H4 (cell line): ENCODE data around the gene RCE1. TPM values are rescaled to one million over a fixed set of nuclear protein-coding genes. Genes with fewer than 3 reads are reported as not detected.

Experiments used
- DNase-seq: peaks from one replicate; pipeline ENCODE4 v3.0.0-alpha.2; 2015; ENCODE audit warnings: low spot score
- total RNA-seq: library from RNA; depleted of rRNA; stranded (reverse); fragments of >200 nt; shearing (Covaris generic); gene quantifications from 2 replicates; pipeline ENCODE4 v1.2.3, GENCODE V29; 2014

RCE1 gene
- total RNA-seq, 1 experiment from 2014 or later = 27.5 TPM

DNA sequence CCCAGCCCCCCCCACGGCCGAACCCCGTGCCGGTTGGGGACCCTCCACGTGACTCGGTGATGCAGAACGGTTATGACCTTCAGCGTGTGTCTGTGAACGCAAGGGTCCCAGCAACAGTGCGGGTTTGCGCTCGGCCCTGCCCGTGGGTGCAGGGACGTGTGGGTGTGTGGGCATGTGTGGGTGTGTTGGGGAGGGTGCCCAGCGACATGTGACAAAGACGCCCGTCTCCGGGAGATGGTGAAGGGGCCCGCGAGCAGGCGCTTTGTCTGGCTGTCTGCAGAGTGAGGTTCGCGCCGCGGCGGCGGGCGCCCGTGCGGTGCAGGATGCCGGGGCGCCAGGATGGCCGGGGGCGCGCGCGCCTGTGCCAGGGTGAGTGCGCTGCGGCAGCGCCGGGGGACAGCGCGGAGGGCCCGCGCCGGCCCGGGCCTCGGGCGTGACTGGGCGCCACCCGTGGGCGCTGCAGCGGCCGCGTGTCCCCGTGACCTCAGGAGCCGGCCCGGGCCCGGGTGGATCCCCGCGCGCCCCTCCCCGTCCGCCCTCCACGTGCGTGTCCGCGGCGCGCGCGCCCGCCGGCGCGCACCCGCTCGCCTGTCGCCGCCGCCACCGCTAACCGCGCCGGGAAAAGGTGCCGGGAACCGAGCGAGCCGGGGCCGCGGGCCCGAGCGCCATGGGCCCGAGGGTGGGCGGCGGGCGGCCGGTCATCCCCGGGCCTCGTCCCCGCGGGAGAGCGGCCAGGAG, 13.4 kb downstream of the RCE1 start, which contains the start of gene LRFN4:
Gene LRFN4 (plus strand): TSS at position 569 of the 738 bp plus-strand sequence. CDS start 681 bp downstream, outside the sequence.
- DNase-seq = peak; percentile 55

DNA sequence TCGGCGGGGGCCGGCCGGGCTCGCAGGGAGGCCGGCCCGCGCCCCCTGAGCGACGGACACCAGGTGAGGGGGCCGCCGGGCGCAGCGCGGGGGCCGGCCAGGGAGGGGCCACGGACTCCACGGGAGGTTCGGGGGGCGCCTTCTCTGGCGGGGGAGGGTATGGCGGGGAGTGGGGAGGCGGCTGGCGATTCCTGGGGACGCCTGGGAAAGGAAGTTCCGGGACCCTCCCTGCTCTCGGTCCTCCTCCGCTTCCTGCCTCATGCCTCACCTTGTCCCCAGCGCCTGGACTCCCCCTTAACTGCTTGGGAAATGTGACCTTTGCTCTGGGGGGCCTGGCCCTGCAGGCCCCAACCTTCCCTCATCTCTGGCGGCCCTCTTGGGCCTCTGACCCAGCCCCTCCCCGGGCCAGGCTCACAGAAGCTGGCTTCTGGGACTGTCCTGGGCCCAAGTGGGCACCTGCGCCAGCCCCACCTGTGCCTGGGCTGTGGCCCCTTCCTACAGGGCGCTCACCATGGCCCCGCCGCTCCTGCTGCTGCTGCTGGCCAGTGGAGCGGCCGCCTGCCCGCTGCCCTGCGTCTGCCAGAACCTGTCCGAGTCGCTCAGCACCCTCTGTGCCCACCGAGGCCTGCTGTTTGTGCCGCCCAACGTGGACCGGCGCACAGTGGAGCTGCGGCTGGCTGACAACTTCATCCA, 14.1 kb downstream of the RCE1 start:
- DNase-seq = no peak

DNA sequence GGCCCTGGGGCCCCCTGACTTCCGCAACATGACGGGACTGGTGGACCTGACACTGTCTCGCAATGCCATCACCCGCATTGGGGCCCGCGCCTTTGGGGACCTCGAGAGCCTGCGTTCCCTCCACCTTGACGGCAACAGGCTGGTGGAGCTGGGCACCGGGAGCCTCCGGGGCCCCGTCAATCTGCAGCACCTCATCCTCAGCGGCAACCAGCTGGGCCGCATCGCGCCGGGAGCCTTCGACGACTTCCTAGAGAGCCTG, 14.6 kb downstream of the RCE1 start:
- no peak for DNase-seq

DNA sequence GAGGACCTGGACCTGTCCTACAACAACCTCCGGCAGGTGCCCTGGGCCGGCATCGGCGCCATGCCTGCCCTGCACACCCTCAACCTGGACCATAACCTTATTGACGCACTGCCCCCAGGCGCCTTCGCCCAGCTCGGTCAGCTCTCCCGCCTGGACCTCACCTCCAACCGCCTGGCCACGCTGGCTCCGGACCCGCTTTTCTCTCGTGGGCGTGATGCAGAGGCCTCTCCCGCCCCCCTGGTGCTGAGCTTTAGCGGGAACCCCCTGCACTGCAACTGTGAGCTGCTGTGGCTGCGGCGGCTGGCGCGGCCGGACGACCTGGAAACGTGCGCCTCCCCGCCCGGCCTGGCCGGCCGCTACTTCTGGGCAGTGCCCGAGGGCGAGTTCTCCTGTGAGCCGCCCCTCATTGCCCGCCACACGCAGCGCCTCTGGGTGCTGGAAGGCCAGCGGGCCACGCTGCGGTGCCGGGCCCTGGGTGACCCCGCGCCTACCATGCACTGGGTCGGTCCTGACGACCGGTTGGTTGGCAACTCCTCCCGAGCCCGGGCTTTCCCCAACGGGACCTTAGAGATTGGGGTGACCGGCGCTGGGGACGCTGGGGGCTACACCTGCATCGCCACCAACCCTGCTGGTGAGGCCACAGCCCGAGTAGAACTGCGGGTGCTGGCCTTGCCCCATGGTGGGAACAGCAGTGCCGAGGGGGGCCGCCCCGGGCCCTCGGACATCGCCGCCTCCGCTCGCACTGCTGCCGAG, 15.1 kb downstream of the RCE1 start:
- DNase-seq = no peak

DNA sequence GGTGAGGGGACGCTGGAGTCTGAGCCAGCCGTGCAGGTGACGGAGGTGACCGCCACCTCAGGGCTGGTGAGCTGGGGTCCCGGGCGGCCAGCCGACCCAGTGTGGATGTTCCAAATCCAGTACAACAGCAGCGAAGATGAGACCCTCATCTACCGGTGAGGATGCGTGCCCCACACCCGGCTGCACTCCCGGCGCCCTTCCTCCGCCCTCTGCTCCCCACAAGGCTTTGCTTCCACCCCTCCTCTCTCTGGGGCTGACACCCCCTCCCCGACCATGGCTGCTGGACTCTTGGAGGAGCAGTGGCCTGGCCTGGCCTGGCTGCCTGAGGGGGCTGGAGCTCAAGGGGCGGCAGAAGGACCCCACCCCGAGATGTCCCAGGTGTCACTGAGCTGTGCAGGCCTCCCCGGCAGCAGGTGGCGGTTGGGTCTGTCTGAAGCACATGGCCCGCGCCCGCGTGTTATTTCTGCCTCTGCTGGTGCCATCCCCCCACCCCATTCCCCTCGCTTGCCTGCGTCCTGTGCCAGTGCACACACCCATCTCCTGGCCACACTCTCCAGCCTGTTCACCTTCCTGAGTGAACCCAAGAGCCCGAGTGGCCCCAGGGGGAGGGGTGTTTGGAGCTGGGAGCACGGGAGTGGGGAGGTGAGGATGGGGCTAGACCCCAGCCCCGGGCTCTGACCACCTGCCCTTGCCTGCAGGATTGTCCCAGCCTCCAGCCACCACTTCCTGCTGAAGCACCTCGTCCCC, 15.9 kb downstream of the RCE1 start:
- DNase-seq = no peak

DNA sequence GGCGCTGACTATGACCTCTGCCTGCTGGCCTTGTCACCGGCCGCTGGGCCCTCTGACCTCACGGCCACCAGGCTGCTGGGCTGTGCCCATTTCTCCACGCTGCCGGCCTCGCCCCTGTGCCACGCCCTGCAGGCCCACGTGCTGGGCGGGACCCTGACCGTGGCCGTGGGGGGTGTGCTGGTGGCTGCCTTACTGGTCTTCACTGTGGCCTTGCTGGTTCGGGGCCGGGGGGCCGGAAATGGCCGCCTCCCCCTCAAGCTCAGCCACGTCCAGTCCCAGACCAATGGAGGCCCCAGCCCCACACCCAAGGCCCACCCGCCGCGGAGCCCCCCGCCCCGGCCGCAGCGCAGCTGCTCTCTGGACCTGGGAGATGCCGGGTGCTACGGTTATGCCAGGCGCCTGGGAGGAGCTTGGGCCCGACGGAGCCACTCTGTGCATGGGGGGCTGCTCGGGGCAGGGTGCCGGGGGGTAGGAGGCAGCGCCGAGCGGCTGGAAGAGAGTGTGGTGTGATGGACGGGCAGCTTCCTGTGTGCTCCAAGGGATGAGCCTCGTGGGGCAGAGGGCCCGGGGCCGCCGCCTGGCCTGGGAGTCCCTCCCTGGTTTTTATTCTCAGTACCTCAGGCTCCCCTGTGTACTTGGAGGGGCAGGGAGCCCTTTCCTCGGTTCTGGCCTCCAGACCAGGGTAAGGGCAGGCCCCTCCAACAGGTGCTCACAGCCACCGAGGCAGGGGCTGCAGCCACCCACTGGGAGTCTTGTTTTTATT, 16.6 kb downstream of the RCE1 start:
- no peak for DNase-seq

DNA sequence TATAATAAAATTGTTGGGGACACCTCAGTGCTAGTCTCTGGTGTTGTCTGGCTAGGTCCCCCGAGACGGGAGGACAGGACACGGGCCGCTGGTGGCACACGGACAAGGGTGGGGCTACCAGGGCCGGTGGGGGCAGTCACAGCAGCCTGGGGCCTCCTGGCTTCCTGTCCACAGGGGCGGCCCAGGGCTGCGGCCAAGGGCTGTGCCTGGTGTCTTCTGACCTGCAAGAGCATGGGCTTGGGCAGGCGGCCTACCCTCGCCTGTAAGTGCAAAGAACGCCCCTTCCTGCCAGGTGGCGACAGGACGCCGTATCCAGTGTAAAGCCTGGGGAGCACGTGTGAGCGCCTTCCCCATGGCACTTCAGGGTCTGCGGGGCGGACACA, 17.2 kb downstream of the RCE1 start:
- DNase-seq = no peak

DNA sequence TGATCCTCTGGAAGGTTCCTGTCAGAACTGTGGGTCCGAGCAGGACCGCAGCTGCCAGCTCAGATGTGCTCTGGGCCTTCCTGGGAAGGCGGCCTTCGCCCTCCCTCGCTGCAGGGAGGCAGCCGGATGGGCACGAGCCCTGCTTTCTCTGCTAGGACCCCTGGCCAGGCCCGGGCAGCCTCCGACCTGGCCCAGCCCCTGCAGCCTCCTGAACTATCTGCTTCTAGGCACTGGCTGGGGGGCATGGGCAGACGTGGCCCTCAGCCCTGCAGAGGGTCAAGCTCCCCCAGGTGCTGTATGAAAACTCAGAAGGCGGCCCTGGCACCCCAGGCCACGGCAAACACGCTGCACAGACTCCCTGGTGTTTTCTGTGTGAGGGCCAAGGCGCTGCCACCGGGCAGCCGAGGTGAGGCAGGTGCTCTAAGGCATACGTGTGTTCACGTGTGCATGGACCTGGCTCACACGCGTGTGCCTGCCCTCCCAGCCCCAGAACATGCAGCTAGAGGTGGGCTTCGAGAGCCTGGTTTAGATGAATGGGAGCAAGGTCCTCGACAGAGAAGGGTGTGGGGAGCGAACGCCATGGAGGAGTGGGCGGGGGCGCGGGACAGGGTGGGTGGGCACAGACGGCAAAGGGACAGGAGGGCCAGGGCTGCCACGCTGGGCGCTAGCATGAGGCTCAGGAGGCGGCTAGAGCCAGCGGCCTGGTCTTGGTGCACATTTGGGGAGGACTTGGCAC, 18.0 kb downstream of the RCE1 start:
- no peak for DNase-seq

DNA sequence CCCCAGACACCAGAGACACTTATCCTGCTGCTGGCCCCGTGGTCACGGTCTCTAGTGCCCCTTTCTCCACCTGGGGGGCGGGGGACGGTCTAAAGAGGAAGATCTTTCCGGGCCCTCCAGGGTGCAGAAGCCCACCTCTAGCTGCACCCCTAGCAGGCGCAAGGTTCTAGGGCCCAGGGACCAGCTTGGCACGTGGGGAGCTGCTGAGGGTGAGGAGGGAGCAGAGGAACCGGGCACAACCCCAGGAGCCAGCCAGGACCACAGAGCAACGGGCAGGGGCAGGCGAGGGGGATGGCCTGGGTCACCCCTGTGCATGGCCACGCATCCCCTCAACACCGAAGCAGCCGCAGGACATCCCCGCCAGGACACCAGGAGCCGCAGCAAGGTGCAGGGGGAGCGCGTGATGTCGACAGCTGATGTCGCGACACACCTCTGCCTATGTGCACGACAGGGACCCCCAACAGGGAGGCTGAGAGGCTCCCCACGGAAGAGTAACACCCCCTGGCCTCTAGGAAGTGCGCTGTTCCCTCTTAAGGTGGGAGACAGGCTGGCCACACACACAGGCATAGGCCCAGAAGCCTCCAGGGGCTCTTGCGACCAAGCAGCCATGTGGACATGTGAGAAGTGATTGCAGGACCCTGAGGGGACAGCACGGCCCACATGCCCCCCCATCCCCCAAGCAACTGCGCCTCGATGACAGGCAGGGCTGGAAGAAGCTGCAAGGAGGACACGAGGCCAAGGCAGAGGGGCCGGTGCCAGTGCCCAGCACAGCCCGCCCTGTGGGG, 18.7 kb downstream of the RCE1 start:
- DNase-seq = no peak

DNA sequence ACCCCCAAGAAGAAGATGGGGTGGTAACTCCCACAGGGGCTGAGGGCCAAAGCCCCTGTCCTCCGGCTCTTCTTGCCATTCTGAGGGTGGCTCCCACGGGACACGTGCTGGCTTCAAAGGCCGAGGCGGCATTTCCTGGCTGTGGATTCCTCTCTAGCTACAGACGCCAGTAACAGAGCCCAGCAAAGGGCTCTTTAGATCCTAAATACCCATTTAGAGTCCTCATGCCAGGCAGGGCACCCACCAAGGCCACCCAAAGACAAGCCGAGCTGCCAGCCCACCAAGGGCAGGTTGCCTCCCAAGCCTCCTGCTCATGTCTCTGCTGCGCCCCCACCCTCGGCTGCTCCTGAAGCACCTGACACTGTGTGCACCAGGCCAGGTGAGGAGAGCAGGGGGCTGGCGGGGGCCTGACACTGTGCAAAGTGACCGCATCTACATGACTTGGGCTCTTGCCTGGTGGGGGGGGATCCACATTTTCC, 19.4 kb downstream of the RCE1 start:
- DNase-seq = no peak

DNA sequence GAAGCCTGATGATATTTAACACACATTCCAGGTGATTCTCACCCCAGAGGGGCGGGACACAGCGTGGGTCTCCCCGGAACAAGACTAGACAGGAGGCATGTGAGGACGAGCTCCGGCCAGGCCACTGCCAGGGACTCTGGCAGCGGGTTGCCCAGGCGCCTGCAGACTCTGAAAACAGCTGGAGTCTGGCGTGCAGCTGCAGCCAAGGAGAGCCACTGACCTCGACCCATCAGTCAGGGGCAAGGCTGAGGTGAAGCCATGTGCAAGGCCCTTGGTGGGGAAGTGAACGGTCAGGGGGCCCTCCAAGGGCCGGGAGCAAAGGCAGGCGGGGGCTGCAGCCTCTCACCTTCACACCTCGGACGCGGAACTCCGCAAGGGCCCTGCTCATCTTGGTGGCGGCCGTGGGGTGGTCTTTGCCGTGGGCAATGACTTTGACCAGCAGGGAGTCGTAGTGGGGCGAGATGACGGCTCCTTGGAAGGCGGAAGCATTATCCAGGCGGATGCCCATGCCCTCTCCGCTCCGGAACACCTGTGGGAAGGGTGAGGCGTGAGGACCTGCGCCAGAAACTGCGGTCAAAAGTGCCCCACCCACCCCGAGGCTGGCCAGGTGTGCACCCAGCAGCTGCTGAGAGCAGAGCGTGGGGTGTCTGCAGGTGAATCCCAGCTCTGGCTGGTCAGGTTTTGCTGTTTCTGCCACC, 20.3 kb downstream of the RCE1 start:
- DNase-seq = no peak

DNA sequence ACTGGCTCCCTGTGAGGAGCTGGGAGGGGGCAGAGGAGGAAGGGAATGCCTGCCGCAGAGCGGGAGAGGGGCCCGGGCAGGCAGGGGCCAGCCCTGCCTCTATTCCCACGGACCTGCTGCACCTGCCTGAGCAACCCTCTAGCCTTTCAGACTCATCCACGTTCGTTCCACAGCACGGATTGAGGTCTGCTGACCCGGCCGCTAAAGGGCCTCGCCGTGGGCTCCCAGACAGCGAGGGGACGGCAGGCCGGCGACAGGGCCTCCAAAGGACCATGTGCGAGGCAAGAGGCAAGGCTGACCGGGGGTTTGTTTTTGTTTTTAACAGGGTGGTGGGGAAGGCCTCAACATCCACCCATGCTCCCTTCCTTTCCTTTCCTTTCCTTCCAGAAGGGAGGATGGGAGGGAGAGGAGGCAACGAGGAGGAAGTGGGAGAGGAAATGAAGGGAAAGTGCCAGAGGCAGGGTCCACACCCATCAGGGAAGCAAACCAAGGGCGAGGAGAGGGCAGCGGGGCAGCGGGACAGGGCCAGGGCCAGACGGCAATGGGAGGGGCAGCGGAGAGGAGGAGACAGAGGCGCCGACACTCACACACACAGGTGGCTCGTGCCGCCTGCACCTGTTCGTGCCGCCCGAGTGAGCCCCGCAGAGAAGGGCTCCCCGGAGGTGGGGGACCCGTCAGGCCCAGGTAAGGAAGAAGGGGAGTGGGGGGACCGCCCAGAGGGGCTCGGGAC, 21.1 kb downstream of the RCE1 start:
- DNase-seq = no peak

DNA sequence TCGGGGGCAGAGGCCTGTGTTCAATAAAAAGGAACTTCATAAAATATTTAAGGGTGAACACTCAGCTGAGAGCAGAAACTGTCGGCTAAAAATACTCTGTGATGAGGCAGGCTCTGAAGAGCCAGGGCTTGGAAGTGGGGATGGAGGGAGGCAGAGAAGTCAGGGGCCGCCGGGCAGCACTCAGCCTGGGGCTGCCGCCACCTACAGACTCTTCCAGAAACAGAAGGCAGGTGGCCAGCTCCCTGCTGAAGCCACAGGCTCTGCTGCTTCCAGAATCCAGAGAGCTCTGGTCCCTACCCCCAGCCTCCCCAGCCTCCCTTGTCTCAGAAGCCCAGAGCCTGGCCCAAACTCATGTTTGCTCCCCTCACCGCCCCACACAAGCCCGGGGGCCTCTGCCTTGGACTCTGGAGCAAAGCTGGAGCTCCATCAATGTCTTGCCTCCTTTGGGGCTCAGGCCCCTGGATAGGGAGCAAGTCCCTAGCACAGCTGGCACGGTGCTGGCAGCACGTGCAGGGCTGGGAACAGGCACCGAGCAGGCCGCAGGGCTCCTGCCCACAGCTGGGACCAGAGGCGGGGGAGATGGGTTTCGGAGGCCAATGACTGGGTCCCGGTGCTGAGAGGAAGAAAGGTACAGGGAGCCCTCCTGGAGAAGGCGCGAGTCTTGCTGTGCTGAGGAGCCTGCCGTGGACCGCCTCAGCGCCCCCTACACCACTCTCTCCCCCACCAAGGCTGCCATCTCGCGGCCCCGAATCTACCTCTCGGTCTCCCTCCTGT, 21.9 kb downstream of the RCE1 start:
- DNase-seq = no peak

DNA sequence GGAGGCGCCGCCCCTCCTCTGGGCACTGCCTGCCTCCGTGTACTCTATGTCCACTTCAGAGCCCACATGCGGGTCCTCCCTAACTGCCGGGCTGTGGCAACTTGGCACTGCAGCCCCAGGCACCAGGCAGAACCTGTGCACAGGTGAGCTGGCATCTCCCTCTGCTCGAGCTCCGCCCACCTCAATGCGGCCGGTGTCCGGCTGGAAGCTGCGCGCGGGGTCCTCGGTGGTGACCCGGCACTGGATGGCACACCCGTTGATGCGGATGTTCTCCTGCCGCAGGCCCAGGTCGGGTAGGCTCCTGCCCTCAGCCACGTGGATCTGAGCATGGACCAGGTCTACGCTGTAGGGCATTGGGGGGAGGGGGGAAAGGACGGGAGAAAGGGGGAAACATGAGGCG, 22.8 kb downstream of the RCE1 start:
- no peak for DNase-seq

DNA sequence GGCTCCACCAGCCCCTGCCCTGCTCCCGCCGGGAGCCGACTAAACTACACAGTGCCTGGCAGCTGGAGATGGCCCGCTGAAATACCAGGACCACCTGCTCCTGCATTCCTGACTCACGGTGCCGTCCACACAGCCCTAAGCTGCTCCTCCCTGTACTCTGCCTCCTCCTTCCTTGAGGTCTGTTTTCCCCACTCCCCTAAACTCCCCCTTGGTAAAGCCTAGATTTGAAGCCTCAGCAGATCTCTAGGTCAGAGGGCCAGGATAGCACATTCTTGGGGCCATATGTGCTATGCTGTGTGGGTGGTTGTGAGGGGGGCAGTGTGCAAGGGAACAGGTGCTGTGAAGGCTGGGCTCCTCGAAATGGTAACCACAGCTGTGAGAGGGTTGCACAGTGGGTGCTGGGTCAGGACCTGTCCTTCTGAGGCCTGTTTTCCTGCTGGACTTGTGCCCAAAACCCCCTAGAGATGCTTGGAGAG, 23.3 kb downstream of the RCE1 start:
- no peak for DNase-seq

DNA sequence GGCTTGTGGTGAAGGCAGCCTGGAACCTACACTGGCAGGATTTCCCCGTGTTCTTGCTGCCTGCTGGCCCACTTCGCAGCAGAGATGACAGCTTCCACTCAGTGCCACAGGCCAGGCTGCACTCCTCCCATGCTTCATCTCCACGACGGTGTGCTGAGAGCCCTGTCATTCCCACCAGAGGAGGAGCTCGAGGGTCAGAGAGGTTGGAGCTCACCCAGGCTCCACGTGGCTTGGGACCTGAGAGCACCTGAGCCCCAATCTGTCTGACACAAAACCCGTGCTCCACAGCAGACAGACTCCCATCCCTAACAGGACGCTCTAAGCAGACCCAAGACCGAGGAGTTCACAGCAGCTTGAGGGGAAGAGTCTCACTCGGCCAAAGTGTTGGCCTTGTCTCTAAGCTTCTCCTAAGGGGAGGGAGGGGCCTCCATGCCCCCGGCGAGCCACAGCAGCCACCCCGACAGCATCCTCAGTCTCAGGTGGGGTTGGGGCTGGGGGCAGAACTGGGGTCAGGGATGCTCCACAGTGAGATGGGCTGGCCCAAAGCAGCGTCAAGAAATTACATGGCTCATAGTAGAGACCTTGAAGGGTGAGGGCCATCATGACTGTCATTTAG, 24.3 kb downstream of the RCE1 start:
- DNase-seq = no peak

DNA sequence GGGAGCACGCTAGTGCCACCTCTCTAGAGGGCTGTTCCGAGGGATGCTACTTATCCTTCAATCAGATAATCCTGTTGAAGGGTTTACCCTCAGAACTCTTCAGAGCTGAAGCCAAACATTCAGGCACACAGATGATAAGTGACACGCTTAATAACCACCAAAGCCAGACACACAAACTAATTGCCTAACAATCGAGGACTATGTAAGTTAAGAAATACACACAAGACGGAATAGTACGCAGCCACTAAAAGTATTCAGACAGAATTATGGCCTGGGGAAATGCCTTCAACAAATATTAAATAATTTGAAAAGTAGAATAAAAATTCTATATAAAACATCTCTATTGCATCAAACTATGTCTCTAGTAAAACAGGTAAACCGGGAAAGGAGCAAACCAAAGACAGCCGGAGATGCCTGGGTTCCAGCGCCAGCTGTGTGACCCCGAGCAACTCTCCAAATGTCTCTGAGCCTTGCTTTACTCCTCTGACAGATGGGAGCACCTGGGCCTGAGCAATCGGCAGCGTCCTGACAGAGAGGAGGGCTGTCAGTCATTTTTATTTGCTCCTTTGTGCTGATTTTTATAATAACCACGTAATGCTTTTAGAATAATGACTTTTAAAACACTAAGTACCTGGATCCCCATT, 25.0 kb downstream of the RCE1 start:
- no peak for DNase-seq
